Amniotic epithelial cell (primary cell): ENCODE measurements around the gene OR56B1.

Experiments used
- DNase-seq: peaks from one replicate; pipeline ENCODE4 v3.0.0-alpha.2; 2010; ENCODE audit warnings: low read depth

The OR56B1 gene

DNA sequence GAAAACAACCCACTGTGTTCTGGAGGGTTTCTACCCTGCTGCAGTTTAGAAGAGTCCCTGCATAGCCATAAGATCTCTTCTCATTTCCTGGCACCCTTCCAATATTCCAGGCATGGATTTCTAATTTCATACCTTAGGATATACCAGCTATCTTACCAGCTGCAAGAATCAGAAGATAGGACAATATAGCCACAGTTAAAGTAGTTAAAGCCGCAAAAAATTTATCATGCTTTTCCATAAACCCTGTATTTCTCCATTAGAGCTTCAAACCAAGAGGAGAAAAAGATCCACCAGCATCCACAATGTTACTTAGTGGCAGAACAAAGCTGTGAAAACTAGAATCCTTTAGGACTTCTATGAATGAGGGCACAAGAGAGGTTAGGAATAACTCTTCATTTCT is 8.6 kb upstream of the OR56B1 start:
- no peak for DNase-seq

- peak; percentile 59 for DNase-seq
These were observed 843 bp downstream of the OR56B1 start for GRCh38 chr11:5737091-5737490.

- no peak for DNase-seq
These were observed 1.6 kb downstream of the OR56B1 start for GRCh38 chr11:5737670-5738392.

GRCh38 chr11:5738431-5738830 is 2.2 kb downstream of the OR56B1 start:
- DNase-seq = no peak

DNA sequence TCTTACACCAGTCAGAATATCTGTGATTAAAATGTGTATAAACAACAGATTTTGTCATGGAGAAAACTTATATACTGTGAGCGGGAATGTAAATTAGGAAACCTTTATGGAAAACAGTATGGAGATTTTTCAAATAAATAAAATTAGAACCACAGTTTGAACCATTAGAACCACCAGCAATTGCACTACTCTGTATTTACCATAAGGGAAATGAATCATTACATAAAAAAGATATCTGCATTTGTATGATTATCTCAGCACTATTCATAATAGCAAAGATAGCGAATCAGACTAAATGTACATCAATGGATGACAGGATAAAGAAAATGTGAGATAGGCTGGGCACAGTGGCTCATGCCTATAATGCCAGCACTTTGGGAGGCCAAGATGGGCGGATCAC is 10.4 kb downstream of the OR56B1 start:
- no peak for DNase-seq

GRCh38 chr11:5749836-5750235 is 13.6 kb downstream of the OR56B1 start:
- no peak for DNase-seq

DNA sequence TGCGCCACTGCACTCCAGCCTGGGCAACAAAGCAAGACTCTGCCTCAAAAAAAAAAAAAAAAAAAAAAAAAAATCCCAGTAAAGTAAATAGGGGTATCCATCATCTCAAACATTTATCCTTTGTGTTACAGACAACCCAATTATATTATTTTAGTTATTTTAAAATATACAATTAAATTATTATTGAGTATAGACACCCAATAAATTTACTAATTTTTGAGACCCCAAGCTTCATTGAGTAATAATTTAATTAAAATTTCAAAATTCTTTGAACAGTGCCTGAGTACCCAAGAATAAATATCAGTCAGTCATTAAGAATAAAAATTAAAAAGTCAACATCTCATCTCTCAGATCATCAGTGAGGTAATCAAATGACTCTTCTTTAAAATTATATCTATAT is 17.7 kb downstream of the OR56B1 start, which contains the start of gene OR52N4:
TSS of gene OR52N4 (plus strand) at position 301 of the 400 bp plus-strand sequence. CDS start 498 bp downstream, outside the sequence.
- DNase-seq = no peak

DNA sequence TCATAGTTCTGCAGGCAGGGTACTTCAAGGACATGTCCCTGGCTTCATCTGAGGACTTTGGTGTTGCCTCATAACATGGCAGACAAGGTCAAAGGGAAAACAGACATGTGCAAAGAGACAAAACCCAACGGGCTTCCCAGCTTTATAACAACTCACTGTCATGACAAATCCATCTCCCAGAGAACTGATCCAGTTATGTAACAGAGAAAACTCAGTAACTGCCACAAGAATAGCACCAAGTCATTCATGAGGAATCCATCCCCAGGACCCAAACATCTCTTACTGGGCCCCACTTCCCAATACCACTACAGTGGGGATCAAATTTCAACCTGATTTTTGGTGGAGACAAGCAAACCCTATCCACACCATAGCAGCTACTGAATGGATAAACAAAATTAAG is 30.8 kb downstream of the OR56B1 start:
- DNase-seq = no peak

- DNase-seq = no peak
These were observed 47.0 kb downstream of the OR56B1 start, which contains the start of gene OR52N5 for GRCh38 chr11:5783255-5783654. Gene OR52N5 (minus strand): TSS chr11:5783355. CDS start chr11:5778634, 4,721 bp downstream.
